ENCODE measurements around the gene EHMT2. TPM values are rescaled to one million over a fixed set of nuclear protein-coding genes. Genes with fewer than 3 reads are reported as not detected.
A peak's percentile ranks its signal among the peaks of the same experiment; 100 is the strongest.

The EHMT2 gene
- total and polyA plus RNA-seq, 2 of the 13 experiments (the other 11 are each of a cell fraction or from before 2014, with no cell fraction given): 55.2 to 69.2 TPM

DNA sequence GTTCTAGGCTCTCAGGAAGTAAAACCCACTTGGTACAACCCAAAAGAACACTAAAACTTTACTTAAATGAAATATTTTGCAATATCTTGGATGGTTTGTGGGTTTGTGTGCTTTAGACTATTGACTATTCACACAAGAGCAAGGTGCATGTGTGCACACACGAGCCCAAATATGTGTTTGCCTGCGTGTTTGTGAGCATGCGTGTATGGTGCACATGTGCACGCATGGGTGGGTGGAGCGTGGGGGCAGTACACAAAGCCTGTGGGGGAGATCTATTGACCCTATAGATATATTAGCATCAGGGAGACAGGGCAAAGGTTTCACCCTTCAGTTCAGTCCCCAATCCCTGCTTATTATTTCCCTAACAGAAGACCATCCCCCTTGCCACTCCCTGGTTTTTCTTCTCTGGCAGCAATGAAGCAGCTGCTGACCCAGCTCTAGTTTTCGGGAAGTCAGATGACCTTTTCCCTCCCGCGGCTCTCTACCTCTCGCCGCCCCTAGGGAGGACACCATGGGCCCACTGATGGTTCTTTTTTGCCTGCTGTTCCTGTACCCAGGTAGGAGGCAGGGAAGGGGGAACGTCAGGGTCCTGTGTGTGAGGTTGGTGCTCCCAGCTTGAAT is 29.9 kb upstream of the EHMT2 start, which contains the start of gene C2 (continued):
- peak; percentile 61; the same call in 1 of the 2 replicates for TF ChIP-seq MEIS2 (CRISPR knock-in tag; IDR thresholded peaks at IDR 0.05)
- peak; percentile 19 for TF ChIP-seq JARID2 (CRISPR knock-in tag; IDR thresholded peaks at IDR 0.05; ENCODE audit: insufficient replicate concordance)
- TF ChIP-seq ZFP36L2 (CRISPR knock-in tag; IDR thresholded peaks at IDR 0.05): no peak
- TF ChIP-seq, protein P1, sequence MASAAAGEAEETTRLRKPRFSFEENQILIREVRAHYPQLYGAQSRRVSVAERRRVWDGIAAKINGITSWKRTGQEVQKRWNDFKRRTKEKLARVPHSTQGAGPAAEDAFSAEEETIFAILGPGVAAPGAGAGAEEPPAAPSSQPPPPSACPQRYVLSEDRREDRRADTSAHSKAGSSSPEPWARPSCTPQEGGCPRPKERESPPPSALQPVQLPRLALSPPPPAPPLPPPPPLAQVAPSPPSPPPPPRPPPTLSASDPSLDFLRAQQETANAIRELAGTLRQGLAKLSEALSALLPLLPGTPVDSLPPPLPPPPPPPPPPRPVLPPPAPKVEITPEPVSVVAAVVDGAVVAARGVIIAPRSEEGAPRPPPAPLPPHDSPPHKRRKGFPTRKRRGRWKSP (CRISPR knock-in tag; IDR thresholded peaks at IDR 0.05): peak; percentile 86
- TF ChIP-seq, protein P2, sequence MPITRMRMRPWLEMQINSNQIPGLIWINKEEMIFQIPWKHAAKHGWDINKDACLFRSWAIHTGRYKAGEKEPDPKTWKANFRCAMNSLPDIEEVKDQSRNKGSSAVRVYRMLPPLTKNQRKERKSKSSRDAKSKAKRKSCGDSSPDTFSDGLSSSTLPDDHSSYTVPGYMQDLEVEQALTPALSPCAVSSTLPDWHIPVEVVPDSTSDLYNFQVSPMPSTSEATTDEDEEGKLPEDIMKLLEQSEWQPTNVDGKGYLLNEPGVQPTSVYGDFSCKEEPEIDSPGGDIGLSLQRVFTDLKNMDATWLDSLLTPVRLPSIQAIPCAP (CRISPR knock-in tag; IDR thresholded peaks at IDR 0.05; ENCODE audit: low read depth): no peak
- TF ChIP-seq SYNCRIP (IDR thresholded peaks at IDR 0.05; ENCODE audit: insufficient read depth, low read depth, low read length): no peak
- peak; percentile 98 for TF ChIP-seq HNF4A (CRISPR knock-in tag; IDR thresholded peaks at IDR 0.05)
- TF ChIP-seq KLF12 (CRISPR knock-in tag; IDR thresholded peaks at IDR 0.05; ENCODE audit: borderline replicate concordance): no peak
- TF ChIP-seq, protein P3, sequence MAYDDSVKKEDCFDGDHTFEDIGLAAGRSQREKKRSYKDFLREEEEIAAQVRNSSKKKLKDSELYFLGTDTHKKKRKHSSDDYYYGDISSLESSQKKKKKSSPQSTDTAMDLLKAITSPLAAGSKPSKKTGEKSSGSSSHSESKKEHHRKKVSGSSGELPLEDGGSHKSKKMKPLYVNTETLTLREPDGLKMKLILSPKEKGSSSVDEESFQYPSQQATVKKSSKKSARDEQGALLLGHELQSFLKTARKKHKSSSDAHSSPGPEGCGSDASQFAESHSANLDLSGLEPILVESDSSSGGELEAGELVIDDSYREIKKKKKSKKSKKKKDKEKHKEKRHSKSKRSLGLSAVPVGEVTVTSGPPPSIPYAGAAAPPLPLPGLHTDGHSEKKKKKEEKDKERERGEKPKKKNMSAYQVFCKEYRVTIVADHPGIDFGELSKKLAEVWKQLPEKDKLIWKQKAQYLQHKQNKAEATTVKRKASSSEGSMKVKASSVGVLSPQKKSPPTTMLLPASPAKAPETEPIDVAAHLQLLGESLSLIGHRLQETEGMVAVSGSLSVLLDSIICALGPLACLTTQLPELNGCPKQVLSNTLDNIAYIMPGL (CRISPR knock-in tag; IDR thresholded peaks at IDR 0.05; ENCODE audit: borderline replicate concordance in 1 of 2, low read depth in 1 of 2): peak; percentile 59 to 60; a peak in 2 of 4 replicates
- TF ChIP-seq, protein P4, sequence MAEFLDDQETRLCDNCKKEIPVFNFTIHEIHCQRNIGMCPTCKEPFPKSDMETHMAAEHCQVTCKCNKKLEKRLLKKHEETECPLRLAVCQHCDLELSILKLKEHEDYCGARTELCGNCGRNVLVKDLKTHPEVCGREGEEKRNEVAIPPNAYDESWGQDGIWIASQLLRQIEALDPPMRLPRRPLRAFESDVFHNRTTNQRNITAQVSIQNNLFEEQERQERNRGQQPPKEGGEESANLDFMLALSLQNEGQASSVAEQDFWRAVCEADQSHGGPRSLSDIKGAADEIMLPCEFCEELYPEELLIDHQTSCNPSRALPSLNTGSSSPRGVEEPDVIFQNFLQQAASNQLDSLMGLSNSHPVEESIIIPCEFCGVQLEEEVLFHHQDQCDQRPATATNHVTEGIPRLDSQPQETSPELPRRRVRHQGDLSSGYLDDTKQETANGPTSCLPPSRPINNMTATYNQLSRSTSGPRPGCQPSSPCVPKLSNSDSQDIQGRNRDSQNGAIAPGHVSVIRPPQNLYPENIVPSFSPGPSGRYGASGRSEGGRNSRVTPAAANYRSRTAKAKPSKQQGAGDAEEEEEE (CRISPR knock-in tag; IDR thresholded peaks at IDR 0.05; ENCODE audit: borderline replicate concordance): no peak
- TF ChIP-seq ZNF550 (CRISPR knock-in tag; IDR thresholded peaks at IDR 0.05; ENCODE audit: borderline replicate concordance): no peak
- no peak for TF ChIP-seq ZNF549 (CRISPR knock-in tag; IDR thresholded peaks at IDR 0.05)
- TF ChIP-seq, protein P5, sequence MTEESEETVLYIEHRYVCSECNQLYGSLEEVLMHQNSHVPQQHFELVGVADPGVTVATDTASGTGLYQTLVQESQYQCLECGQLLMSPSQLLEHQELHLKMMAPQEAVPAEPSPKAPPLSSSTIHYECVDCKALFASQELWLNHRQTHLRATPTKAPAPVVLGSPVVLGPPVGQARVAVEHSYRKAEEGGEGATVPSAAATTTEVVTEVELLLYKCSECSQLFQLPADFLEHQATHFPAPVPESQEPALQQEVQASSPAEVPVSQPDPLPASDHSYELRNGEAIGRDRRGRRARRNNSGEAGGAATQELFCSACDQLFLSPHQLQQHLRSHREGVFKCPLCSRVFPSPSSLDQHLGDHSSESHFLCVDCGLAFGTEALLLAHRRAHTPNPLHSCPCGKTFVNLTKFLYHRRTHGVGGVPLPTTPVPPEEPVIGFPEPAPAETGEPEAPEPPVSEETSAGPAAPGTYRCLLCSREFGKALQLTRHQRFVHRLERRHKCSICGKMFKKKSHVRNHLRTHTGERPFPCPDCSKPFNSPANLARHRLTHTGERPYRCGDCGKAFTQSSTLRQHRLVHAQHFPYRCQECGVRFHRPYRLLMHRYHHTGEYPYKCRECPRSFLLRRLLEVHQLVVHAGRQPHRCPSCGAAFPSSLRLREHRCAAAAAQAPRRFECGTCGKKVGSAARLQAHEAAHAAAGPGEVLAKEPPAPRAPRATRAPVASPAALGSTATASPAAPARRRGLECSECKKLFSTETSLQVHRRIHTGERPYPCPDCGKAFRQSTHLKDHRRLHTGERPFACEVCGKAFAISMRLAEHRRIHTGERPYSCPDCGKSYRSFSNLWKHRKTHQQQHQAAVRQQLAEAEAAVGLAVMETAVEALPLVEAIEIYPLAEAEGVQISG (CRISPR knock-in tag; IDR thresholded peaks at IDR 0.05): peak; percentile 77
- peak; percentile 94 for TF ChIP-seq MTA1 (CRISPR knock-in tag; IDR thresholded peaks at IDR 0.05; ENCODE audit: borderline replicate concordance)
- TF ChIP-seq AKAP8 (CRISPR knock-in tag; IDR thresholded peaks at IDR 0.05): peak; percentile 56; the same call in 1 of the 2 replicates
- TF ChIP-seq, protein P6, sequence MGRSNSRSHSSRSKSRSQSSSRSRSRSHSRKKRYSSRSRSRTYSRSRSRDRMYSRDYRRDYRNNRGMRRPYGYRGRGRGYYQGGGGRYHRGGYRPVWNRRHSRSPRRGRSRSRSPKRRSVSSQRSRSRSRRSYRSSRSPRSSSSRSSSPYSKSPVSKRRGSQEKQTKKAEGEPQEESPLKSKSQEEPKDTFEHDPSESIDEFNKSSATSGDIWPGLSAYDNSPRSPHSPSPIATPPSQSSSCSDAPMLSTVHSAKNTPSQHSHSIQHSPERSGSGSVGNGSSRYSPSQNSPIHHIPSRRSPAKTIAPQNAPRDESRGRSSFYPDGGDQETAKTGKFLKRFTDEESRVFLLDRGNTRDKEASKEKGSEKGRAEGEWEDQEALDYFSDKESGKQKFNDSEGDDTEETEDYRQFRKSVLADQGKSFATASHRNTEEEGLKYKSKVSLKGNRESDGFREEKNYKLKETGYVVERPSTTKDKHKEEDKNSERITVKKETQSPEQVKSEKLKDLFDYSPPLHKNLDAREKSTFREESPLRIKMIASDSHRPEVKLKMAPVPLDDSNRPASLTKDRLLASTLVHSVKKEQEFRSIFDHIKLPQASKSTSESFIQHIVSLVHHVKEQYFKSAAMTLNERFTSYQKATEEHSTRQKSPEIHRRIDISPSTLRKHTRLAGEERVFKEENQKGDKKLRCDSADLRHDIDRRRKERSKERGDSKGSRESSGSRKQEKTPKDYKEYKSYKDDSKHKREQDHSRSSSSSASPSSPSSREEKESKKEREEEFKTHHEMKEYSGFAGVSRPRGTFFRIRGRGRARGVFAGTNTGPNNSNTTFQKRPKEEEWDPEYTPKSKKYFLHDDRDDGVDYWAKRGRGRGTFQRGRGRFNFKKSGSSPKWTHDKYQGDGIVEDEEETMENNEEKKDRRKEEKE (IDR thresholded peaks at IDR 0.05): no peak
- peak; percentile 95 for TF ChIP-seq FOXO1 (CRISPR knock-in tag; IDR thresholded peaks at IDR 0.05)

All from HepG2 (cell line).